Measurements from ENCODE around the gene ZBED1. TPM values are rescaled to one million over a fixed set of nuclear protein-coding genes. Genes with fewer than 3 reads are reported as not detected.

The ZBED1 gene
- total and polyA plus RNA-seq, 2 experiments from 2014 or later = 16.1 to 43.8 TPM

DNA sequence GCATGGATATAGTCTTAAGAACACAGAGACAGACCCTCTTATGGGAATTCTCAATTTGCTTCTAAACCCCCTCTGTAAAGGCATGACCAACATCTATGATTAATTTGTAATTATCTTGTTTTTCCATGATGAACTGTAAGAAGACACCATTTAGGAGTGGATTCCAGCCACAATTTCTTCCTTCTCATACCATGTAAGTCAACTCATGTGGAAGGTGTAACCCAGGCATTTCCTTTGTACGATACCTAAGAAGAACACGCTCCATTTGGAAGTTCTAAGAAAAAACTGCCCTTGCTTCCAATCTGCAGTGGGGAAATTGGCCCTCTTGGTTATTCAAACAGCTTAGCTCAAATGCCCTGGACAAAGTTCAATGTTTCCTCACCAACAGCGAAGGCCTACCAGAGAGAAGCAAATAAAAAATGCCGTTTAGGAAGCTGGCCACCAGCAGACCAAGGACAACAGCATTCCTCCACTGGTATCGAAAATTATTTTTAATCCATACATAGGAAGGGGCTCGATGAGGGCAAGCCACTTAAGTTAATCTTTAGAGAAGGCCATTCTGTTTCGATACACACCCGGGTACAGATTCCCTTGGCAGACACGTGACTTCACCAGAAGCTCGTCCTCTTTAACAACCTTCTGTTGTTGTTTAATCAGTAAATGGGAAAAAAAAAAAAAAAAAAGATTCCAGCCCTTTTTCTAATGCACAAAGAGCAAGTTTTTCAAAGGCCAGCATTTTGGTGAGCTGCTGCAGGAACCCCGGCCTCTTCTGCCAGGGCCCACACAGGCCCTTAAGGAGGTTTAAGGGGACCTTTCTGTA is 2.6 kb downstream of the ZBED1 start:
- ATAC-seq = no peak; the same call in 2 of the 3 replicates
- Histone ChIP-seq H3F3A (replicated peaks; ENCODE audit: low read depth) (peaks cover 7% of the 10 kb centered on the region), H3K27me3 (ENCODE audit: insufficient read depth) (no peaks in the 10 kb centered on the region), H3K4me2 (peak overlapping the region; percentile 68), H3K36me3 (ENCODE audit: insufficient read depth) (no peaks in the 10 kb centered on the region), H3K4me1 (ENCODE audit: insufficient read depth) (peaks cover 47% of the 10 kb centered on the region), H3K27ac (ENCODE audit: low read depth) (peak overlapping the region; percentile 90), H3K79me2 (replicated peaks; ENCODE audit: insufficient read depth) (peaks cover 71% of the 10 kb centered on the region), H2AFZ (no peak overlapping the region), H3K4me3 (peak overlapping the region; percentile 80), H3K9me2 (ENCODE audit: insufficient read depth) (no peaks in the 10 kb centered on the region), H4K20me1 (replicated peaks; ENCODE audit: insufficient read depth) (peaks cover 16% of the 10 kb centered on the region; the same call in 1 of the 2 replicates)
- Mint-ChIP-seq H3K9me3 (no peaks in the 10 kb centered on the region), H3K27me3 (ENCODE audit: insufficient read depth, low read depth, poor library complexity) (peaks cover 17% of the 10 kb centered on the region), H3K27ac (peak overlapping the region; percentile 89), H3K4me1 (peaks cover 27% of the 10 kb centered on the region), H3K36me3 (ENCODE audit: low read depth) (peaks cover 26% of the 10 kb centered on the region), H3K4me3 (peak overlapping the region; percentile 80)
- TF ChIP-seq, protein P1, sequence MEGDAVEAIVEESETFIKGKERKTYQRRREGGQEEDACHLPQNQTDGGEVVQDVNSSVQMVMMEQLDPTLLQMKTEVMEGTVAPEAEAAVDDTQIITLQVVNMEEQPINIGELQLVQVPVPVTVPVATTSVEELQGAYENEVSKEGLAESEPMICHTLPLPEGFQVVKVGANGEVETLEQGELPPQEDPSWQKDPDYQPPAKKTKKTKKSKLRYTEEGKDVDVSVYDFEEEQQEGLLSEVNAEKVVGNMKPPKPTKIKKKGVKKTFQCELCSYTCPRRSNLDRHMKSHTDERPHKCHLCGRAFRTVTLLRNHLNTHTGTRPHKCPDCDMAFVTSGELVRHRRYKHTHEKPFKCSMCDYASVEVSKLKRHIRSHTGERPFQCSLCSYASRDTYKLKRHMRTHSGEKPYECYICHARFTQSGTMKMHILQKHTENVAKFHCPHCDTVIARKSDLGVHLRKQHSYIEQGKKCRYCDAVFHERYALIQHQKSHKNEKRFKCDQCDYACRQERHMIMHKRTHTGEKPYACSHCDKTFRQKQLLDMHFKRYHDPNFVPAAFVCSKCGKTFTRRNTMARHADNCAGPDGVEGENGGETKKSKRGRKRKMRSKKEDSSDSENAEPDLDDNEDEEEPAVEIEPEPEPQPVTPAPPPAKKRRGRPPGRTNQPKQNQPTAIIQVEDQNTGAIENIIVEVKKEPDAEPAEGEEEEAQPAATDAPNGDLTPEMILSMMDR (conservative IDR thresholded peaks at IDR 0.05; ENCODE audit: low read depth in 2 of 2) = no peak
- TF ChIP-seq, protein P2, sequence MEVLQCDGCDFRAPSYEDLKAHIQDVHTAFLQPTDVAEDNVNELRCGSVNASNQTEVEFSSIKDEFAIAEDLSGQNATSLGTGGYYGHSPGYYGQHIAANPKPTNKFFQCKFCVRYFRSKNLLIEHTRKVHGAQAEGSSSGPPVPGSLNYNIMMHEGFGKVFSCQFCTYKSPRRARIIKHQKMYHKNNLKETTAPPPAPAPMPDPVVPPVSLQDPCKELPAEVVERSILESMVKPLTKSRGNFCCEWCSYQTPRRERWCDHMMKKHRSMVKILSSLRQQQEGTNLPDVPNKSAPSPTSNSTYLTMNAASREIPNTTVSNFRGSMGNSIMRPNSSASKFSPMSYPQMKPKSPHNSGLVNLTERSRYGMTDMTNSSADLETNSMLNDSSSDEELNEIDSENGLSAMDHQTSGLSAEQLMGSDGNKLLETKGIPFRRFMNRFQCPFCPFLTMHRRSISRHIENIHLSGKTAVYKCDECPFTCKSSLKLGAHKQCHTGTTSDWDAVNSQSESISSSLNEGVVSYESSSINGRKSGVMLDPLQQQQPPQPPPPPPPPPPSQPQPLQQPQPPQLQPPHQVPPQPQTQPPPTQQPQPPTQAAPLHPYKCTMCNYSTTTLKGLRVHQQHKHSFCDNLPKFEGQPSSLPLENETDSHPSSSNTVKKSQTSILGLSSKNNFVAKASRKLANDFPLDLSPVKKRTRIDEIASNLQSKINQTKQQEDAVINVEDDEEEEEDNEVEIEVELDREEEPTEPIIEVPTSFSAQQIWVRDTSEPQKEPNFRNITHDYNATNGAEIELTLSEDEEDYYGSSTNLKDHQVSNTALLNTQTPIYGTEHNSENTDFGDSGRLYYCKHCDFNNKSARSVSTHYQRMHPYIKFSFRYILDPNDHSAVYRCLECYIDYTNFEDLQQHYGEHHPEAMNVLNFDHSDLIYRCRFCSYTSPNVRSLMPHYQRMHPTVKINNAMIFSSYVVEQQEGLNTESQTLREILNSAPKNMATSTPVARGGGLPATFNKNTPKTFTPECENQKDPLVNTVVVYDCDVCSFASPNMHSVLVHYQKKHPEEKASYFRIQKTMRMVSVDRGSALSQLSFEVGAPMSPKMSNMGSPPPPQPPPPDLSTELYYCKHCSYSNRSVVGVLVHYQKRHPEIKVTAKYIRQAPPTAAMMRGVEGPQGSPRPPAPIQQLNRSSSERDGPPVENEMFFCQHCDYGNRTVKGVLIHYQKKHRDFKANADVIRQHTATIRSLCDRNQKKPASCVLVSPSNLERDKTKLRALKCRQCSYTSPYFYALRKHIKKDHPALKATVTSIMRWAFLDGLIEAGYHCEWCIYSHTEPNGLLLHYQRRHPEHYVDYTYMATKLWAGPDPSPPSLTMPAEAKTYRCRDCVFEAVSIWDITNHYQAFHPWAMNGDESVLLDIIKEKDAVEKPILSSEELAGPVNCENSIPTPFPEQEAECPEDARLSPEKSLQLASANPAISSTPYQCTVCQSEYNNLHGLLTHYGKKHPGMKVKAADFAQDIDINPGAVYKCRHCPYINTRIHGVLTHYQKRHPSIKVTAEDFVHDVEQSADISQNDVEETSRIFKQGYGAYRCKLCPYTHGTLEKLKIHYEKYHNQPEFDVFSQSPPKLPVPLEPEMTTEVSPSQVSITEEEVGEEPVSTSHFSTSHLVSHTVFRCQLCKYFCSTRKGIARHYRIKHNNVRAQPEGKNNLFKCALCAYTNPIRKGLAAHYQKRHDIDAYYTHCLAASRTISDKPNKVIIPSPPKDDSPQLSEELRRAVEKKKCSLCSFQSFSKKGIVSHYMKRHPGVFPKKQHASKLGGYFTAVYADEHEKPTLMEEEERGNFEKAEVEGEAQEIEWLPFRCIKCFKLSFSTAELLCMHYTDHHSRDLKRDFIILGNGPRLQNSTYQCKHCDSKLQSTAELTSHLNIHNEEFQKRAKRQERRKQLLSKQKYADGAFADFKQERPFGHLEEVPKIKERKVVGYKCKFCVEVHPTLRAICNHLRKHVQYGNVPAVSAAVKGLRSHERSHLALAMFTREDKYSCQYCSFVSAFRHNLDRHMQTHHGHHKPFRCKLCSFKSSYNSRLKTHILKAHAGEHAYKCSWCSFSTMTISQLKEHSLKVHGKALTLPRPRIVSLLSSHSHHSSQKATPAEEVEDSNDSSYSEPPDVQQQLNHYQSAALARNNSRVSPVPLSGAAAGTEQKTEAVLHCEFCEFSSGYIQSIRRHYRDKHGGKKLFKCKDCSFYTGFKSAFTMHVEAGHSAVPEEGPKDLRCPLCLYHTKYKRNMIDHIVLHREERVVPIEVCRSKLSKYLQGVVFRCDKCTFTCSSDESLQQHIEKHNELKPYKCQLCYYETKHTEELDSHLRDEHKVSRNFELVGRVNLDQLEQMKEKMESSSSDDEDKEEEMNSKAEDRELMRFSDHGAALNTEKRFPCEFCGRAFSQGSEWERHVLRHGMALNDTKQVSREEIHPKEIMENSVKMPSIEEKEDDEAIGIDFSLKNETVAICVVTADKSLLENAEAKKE (CRISPR knock-in tag; IDR thresholded peaks at IDR 0.05) = no peak
- TF ChIP-seq, protein P3, sequence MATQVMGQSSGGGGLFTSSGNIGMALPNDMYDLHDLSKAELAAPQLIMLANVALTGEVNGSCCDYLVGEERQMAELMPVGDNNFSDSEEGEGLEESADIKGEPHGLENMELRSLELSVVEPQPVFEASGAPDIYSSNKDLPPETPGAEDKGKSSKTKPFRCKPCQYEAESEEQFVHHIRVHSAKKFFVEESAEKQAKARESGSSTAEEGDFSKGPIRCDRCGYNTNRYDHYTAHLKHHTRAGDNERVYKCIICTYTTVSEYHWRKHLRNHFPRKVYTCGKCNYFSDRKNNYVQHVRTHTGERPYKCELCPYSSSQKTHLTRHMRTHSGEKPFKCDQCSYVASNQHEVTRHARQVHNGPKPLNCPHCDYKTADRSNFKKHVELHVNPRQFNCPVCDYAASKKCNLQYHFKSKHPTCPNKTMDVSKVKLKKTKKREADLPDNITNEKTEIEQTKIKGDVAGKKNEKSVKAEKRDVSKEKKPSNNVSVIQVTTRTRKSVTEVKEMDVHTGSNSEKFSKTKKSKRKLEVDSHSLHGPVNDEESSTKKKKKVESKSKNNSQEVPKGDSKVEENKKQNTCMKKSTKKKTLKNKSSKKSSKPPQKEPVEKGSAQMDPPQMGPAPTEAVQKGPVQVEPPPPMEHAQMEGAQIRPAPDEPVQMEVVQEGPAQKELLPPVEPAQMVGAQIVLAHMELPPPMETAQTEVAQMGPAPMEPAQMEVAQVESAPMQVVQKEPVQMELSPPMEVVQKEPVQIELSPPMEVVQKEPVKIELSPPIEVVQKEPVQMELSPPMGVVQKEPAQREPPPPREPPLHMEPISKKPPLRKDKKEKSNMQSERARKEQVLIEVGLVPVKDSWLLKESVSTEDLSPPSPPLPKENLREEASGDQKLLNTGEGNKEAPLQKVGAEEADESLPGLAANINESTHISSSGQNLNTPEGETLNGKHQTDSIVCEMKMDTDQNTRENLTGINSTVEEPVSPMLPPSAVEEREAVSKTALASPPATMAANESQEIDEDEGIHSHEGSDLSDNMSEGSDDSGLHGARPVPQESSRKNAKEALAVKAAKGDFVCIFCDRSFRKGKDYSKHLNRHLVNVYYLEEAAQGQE (IDR thresholded peaks at IDR 0.05; ENCODE audit: unreplicated experiment) = no peak
- TF ChIP-seq, protein P4, sequence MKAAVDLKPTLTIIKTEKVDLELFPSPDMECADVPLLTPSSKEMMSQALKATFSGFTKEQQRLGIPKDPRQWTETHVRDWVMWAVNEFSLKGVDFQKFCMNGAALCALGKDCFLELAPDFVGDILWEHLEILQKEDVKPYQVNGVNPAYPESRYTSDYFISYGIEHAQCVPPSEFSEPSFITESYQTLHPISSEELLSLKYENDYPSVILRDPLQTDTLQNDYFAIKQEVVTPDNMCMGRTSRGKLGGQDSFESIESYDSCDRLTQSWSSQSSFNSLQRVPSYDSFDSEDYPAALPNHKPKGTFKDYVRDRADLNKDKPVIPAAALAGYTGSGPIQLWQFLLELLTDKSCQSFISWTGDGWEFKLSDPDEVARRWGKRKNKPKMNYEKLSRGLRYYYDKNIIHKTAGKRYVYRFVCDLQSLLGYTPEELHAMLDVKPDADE (IDR thresholded peaks at IDR 0.05) = no peak
- TF ChIP-seq ZNF114 (CRISPR knock-in tag; IDR thresholded peaks at IDR 0.05) = no peak
- no peak for TF ChIP-seq STAT1 (IDR thresholded peaks at IDR 0.05; ENCODE audit: unreplicated experiment)
- no peak for TF ChIP-seq ZNF331 (CRISPR knock-in tag; IDR thresholded peaks at IDR 0.05; ENCODE audit: low read depth)
- no peak for TF ChIP-seq EZH2 (IDR thresholded peaks at IDR 0.05; ENCODE audit: low read depth, unreplicated experiment)
- TF ChIP-seq EZH2phosphoT487 (IDR thresholded peaks at IDR 0.05; ENCODE audit: unreplicated experiment) = no peak
- TF ChIP-seq CREB1 (CRISPR knock-in tag; IDR thresholded peaks at IDR 0.05; ENCODE audit: low read depth) = no peak
- no peak for DNase-seq (ENCODE audit: low spot score)

Measured in GM23338 (cell line).